Measurements from ENCODE around the gene CABLES2.

- TF ChIP-seq GATAD2B (conservative IDR thresholded peaks at IDR 0.05; ENCODE audit: low read depth) (no peak), EP300 (IDR thresholded peaks at IDR 0.05; ENCODE audit: borderline replicate concordance in 1 of 2, control insufficient read depth in 1 of 2, low read depth in 2 of 2, low read length in 2 of 2) (no peak), EZH2 (IDR thresholded peaks at IDR 0.05; ENCODE audit: borderline replicate concordance, control insufficient read depth, low read depth, low read length) (no peak), RFX5 (IDR thresholded peaks at IDR 0.05; ENCODE audit: low read depth, low read length) (no peak), TAF1 (IDR thresholded peaks at IDR 0.05; ENCODE audit: borderline replicate concordance, low read depth, low read length) (no peak), TCF12 (IDR thresholded peaks at IDR 0.05; ENCODE audit: low read depth, low read length) (no peak), CREM (IDR thresholded peaks at IDR 0.05; ENCODE audit: low read depth) (no peak), POLR2AphosphoS5 (IDR thresholded peaks at IDR 0.05; ENCODE audit: low read length) (no peak), NRF1 (conservative IDR thresholded peaks at IDR 0.05; ENCODE audit: low read depth, low read length) (no peak)
- TF ChIP-seq, protein P1, sequence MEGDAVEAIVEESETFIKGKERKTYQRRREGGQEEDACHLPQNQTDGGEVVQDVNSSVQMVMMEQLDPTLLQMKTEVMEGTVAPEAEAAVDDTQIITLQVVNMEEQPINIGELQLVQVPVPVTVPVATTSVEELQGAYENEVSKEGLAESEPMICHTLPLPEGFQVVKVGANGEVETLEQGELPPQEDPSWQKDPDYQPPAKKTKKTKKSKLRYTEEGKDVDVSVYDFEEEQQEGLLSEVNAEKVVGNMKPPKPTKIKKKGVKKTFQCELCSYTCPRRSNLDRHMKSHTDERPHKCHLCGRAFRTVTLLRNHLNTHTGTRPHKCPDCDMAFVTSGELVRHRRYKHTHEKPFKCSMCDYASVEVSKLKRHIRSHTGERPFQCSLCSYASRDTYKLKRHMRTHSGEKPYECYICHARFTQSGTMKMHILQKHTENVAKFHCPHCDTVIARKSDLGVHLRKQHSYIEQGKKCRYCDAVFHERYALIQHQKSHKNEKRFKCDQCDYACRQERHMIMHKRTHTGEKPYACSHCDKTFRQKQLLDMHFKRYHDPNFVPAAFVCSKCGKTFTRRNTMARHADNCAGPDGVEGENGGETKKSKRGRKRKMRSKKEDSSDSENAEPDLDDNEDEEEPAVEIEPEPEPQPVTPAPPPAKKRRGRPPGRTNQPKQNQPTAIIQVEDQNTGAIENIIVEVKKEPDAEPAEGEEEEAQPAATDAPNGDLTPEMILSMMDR (IDR thresholded peaks at IDR 0.05 in 2 of 3, conservative IDR thresholded peaks at IDR 0.05 in 1 of 3; ENCODE audit: control insufficient read depth in 2 of 3, extremely low read depth in 1 of 3, insufficient read depth in 1 of 3, low read depth in 3 of 3, low read length in 3 of 3): no peak
Observed at GRCh38 chr20:62411479-62412193, 4.6 kb upstream of the CABLES2 start.
